Nephron (organoid): ENCODE results near the gene CCT3.
A peak's percentile ranks its signal among the peaks of the same experiment; 100 is the strongest.

Experiments used
- H3K27ac Mint-ChIP-seq, 3 experiments: 2 replicates each; pipeline ENCODE4 v1.8.0; 2020; ENCODE audit warnings: mixed read lengths in 3 of 3, mild to moderate bottlenecking in 2 of 3, moderate library complexity in 1 of 3
- H3K27me3 Mint-ChIP-seq: 2 replicates; pipeline ENCODE4 v1.8.0; 2021; ENCODE audit warnings: low read depth, mild to moderate bottlenecking, moderate library complexity, mixed read lengths
- H3K36me3 Mint-ChIP-seq: 2 replicates; pipeline ENCODE4 v1.8.0; 2020; ENCODE audit warnings: low read depth, mixed read lengths
- H3K4me1 Mint-ChIP-seq: 2 replicates; pipeline ENCODE4 v1.8.0; 2020; ENCODE audit warnings: mixed read lengths
- H3K4me3 Mint-ChIP-seq, 3 experiments: 2 replicates each; pipeline ENCODE4 v1.8.0; 2020; ENCODE audit warnings: mild to moderate bottlenecking in 3 of 3, mixed read lengths in 3 of 3, moderate library complexity in 2 of 3
- H3K9me3 Mint-ChIP-seq: 2 replicates; pipeline ENCODE4 v1.8.0; 2020; ENCODE audit warnings: mixed read lengths
- TF ChIP-seq, protein P1 (sequence below), 3 experiments: fragments of 200-600 bp; sonication (generic); IDR thresholded peaks; one replicate each; pipeline ENCODE4 v1.5.0; 2021; ENCODE audit warnings: antibody characterized with exemption in 3 of 3; ENCODE audit not compliant: unreplicated experiment in 3 of 3

CCT3 gene

DNA sequence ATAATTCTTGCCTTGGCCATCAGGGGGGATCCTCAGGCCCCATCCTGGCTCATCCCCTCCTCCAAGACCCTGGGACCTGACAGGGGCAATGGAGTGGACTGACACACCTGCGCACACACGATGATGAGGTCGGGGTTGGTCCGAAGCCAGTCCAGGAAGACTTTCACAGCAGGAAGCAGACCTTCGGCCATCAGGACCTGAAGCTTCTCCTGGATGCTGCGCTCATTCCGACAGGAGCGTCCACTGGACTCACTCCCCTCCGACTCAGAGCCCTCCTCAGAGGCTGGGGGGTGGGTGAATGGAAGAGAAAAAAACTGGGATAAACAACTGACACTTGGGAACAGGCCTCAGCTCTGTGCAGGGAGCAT, 74.8 kb downstream of the CCT3 start:
- Mint-ChIP-seq H3K27ac (no peak overlapping the region), H3K9me3 (no peaks in the 10 kb centered on the region), H3K4me3 (no peak overlapping the region), H3K36me3 (peaks cover 79% of the 10 kb centered on the region), H3K4me1 (no peaks in the 10 kb centered on the region), H3K27me3 (no peaks in the 10 kb centered on the region)
- TF ChIP-seq, protein P1, sequence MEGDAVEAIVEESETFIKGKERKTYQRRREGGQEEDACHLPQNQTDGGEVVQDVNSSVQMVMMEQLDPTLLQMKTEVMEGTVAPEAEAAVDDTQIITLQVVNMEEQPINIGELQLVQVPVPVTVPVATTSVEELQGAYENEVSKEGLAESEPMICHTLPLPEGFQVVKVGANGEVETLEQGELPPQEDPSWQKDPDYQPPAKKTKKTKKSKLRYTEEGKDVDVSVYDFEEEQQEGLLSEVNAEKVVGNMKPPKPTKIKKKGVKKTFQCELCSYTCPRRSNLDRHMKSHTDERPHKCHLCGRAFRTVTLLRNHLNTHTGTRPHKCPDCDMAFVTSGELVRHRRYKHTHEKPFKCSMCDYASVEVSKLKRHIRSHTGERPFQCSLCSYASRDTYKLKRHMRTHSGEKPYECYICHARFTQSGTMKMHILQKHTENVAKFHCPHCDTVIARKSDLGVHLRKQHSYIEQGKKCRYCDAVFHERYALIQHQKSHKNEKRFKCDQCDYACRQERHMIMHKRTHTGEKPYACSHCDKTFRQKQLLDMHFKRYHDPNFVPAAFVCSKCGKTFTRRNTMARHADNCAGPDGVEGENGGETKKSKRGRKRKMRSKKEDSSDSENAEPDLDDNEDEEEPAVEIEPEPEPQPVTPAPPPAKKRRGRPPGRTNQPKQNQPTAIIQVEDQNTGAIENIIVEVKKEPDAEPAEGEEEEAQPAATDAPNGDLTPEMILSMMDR (IDR thresholded peaks at IDR 0.05; ENCODE audit: unreplicated experiment in 3 of 3) = no peak

DNA sequence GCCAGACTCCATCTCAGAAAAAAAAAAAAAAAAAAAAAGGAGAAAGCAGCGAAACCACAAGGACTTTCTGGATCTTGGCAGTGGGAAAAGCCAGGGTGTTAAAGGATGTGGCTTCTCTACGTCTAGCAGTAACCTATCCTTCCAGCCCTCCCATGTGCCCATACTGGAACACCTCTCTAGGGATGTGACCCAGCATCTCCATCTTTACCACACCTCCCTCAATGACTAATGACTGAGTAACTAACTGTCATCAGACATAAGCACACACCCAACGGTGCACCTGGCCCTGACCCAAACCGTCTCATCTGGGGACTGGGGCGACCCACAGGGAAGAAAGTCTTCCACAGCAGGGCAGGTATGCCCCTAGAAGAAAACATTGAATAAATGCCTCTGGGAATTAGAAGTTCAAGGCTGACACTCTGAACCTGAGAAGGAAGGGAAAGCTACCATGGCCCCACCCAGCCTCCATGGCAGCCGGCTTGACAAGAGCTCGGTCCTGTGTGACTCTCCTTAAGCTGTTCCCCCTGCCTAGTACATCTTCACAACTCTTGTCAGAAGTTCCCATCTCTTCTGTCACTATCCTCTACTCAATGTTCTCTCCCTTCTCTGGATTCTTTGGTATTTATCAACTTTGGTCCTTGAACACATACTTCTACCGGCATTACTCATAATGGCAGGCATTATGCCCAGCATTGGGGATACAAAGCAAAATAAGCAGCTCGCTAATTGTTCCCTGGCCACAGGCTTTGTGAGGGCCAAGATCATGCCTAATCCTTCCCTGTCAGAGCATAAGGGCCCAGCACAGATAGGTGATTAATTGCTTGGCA, 75.4 kb downstream of the CCT3 start:
- Mint-ChIP-seq H3K4me3 (no peak overlapping the region), H3K36me3 (peaks cover 81% of the 10 kb centered on the region), H3K27ac (no peak overlapping the region), H3K27me3 (no peaks in the 10 kb centered on the region), H3K4me1 (no peaks in the 10 kb centered on the region), H3K9me3 (no peaks in the 10 kb centered on the region)
- TF ChIP-seq, protein P1 (IDR thresholded peaks at IDR 0.05; ENCODE audit: unreplicated experiment in 3 of 3) = no peak

DNA sequence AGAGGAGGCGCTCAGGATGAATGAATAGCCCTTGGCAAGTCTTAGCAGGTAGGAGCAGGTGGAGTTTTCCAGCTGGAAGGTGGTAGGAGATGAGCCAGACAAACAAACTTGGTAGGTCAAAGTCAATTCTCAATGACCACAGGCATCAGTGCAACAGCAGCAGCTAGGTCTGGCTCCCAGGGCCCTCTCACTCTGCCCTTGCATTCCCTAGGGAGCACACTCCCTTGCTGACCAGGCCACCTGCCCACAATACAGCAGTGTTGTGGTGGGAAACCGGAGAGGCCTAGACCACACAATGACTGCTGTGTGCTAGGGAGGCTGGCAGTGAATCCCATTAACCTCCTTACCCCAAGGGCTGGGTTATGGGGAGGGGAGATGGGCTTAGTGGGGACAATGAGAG, 77.2 kb downstream of the CCT3 start:
- no peaks in the 10 kb centered on the region for H3K9me3 Mint-ChIP-seq
- no peaks in the 10 kb centered on the region for H3K27me3 Mint-ChIP-seq
- TF ChIP-seq, protein P1 (IDR thresholded peaks at IDR 0.05; ENCODE audit: unreplicated experiment in 3 of 3) = no peak
- H3K27ac Mint-ChIP-seq = peak overlapping the region in 1 of 3 experiments; percentile 8
- no peaks in the 10 kb centered on the region for H3K4me1 Mint-ChIP-seq
- peaks cover 80% of the 10 kb centered on the region for H3K36me3 Mint-ChIP-seq
- H3K4me3 Mint-ChIP-seq = no peak overlapping the region

DNA sequence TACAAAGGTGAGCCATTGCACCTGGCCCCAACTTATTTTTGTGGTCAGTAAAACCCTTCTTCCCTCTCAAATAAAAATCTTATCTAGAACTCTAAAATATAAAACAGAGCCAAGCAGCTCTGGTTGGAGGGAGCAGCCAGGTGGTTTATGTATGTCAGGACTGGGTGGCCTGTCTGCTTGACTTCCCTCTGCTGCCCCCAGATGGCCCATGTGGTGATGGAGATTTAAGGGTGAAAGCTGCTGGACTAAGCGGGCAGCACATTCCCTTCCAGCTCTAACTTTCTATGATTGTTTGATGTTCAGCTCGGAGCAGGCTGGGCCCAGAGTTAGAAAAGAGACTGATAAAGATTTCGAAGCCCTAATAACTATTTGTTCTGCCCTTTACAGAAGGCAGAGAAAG, 78.3 kb downstream of the CCT3 start:
- Mint-ChIP-seq H3K9me3 (no peaks in the 10 kb centered on the region), H3K4me1 (no peaks in the 10 kb centered on the region), H3K36me3 (peaks cover 72% of the 10 kb centered on the region), H3K4me3 (no peak overlapping the region), H3K27ac (no peak overlapping the region), H3K27me3 (no peaks in the 10 kb centered on the region)
- TF ChIP-seq, protein P1 (IDR thresholded peaks at IDR 0.05; ENCODE audit: unreplicated experiment in 3 of 3) = no peak
